ENCODE measurements around the gene SPEF2.

Gene SPEF2

DNA sequence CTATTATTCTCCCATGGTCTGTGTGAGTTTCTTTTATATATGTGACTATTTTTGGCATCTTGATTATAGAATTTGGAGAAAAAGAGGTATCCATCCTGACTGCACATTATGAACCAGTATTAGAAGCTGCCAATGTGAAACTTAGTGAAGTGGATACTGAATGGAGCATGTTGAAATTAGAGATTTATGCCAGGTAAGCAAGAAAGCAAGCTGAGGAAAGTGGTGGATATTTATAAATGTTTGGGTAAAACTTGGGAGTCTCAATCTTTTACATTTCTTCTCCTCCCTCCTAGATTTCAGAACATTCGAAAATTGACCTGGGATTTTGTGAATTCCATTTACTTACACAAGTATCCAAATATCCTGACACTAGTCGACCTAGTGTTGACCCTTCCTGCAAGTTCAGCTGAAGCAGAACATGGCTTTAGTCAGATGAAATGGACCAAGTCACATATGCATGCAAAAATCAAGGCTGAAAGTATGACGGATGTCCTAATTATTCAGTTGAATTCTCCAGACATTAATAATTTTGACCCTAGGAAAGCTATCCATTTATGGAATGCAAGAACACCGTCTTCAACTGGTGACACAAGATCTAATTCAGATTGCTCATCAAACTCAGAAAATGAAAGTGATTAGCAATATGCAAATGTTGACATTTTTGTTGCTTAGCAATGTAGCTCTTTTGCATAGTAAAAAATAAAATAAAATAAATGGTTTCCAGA, 172.2 kb downstream of the SPEF2 start:
- DNase-seq, result no peak

DNA sequence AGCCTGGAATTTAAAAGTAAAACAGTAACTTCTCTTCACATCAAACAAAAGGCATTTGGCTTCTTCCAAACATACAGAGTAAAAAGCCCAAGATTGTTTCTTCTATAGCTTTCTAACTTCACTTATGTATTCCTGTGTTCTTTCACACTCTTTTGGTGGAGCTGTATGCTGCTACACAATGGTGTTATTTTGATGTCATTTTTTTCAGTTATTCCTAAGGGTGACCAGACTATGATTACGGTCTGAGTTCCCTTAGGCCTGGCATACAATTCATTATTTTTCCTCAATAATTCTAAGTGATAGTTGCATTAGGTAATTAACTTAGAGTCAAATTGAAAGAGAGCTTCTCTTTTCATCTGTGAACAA, 172.8 kb downstream of the SPEF2 start:
- DNase-seq, result no peak

DNA sequence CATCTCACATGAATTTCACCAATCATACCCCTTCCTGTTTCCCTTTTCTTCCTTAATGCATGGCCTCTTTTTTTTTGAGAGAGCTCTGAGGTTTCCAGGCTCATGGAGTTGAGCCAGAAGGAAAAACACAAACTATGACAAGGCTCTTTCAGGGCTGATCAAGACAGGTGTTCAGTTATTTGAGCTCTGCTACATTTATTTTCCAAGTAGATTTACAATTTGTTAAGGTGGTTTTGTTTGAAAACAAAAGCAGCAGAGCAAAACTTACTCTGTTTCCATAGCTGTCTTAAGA, 176.6 kb downstream of the SPEF2 start:
- no peak for DNase-seq

DNA sequence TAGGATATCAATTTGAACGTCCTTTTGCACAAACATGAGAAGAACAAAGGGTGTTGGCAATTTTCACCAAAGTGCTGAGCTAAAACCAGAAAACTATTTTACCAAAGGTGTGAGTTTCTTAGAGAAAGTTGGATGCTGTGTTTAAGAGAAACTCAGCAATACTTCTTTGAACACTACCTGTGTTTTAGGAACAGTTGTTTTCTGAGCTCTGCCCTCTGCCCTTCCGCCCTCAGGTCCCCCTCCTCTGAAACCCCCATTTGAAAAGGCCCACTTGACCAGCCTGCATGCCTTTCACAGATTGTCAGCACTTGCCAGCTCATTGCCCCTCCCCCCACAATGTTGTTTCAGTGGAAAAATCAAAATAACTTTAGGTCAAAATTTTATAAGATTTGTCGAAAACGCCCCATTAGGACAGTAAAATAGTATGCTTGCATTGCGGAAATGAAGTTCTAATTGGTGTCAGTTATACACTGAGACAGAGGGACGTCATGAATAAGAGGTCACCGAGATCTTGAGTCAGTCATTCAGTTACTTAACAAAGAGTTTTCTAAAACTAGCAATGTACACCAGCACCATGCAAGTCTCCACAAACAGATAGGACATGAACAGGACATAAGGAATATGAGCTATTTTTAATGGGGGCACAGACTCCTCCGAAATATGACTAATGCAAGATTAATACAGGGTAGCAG, 177.2 kb downstream of the SPEF2 start:
- no peak for DNase-seq

DNA sequence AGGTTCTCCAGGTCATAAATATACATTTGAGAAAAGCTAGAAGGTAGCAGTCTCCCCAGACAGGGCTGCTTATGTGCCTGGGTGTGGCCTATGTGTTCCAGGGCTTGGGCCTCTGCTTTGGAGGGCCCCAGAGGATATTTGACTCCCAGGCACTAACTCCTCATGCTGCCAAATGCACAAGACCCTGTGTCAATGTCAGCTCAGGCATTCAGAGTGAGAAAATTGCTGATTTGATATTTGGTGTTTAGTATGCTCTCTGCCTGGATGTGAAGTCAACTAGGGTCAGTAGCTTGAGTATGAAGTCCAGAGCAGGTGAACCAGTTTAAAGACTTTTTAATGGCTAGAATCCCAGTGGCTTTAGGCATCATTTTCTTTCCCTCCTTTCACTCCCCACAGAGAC, 181.5 kb downstream of the SPEF2 start:
- no peak for DNase-seq

DNA sequence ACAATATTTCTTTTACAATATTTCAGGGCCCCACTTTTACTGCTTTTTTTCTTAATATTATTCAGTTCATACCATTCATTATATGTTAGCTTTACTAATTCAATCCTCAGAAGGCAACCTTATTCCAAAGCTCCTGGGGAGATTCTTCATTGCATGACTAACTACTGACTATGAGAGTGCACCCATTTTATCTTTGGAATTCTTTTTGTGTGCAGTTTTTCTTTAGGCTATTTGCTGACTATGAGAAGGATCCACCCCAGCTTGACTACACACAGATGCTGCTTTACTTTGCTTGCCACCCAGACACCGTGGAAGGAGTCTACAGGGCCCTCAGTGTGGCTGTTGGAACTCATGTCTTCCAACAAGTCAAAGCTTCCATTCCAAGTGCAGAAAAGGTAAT, 182.1 kb downstream of the SPEF2 start:
- no peak for DNase-seq

DNA sequence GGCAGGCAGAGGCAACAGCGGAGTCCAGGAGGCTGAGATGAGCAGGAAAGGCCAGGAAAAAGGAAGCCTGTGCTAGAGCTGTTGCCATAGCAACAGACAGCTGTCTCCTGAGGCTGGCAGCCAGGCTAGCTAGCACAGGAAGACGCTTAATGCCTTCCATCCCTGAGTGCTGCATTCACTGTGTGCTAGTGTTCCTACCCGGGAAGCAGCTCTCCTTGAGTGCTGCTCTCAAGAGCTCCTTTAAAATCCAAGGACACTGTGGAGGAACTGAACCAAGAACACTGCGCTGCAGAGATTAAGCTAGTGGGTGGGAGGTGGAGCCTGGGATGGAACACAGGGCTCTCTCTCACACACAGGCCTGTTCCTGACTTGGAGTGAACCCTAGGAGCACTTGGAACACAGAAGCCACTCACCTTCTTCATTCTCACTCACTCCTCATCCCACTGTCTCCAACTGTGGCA, 185.6 kb downstream of the SPEF2 start:
- peak; percentile 52 for DNase-seq

DNA sequence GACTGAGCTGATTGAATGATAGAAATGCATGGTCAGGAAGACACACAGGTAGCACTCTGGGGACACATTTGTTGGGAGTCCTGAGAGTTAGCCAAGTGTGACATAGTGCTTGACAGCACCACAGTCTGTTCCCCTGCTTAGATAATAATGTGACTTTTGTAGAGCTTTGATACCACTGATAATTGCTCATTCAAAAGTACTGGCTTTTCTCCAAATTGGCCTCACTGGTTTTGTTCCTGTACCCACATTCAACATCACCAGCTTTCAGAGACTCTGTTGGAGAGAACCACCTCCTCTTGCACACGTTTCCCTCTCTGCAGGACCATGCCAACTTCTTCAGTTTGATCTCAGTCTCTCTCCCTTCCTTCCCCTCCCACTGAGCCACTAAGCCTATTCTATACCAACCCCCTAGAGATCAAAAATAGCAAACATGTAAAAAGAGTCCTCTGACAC, 186.6 kb downstream of the SPEF2 start:
- no peak for DNase-seq

DNA sequence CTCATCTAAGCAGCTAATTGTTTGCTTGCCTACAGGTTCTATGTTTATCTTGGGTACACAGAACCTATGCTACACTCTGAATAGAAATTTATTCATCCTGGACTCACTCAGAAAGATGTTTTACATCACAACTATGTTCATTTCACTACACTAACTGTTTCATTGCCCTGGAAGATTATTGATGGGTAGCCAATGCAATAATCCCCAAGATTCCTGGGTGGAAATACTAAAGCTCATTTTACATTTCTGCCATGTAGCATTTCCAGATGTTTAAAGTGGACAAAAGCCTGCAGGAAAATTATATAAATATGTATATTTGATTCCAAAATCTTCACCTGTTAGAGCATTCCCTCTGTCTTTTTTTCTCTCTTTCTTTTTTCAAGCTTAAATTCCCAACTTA, 187.2 kb downstream of the SPEF2 start:
- DNase-seq, result no peak

DNA sequence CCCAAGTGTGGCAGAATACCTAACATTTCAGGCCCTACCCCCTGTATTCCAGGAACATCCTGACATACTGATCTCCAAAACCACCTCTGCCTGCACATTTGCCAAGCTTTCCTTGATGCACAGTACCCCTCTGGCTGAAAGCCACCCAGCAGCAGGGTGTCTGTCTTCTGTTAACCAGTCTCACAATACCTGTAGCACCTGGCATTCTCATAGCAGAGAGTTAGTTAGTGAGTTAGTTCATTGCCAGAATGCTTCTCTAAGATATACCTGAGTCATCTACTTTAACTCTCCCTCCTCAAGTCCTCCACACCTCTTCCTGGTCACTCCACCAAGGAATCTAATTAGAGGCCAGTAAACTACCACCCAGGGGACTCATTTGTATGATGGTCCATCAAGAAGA, 192.9 kb downstream of the SPEF2 start:
- no peak for DNase-seq

DNA sequence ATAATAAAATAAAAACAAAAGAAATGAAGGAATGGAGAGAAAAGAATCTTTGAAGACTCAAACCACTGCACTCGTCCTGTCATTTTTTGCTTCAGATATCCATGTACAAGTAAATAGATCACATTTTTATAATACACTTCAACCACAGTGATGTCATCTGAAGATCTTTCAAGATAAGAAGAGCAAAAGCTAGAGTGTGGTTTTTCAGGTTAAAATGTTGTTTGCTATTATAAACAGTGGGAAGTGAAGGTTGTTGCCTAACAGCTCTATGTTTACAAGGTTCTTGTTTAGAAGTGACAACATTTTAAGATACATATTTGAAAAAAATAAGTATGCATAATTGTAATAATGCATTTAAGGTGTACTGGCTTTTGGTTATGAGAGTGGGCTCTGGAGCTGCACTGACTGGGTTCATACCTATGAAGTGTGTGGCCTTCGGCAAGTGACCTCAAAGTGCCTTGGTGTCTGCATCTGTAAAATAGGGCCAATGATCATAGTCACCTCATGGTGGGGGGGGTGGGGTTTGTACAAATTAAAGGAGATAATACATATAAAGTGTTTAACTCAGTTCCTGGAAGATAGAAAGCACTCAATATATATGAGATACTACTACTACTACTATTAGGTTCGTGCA, 193.6 kb downstream of the SPEF2 start:
- DNase-seq, result no peak

DNA sequence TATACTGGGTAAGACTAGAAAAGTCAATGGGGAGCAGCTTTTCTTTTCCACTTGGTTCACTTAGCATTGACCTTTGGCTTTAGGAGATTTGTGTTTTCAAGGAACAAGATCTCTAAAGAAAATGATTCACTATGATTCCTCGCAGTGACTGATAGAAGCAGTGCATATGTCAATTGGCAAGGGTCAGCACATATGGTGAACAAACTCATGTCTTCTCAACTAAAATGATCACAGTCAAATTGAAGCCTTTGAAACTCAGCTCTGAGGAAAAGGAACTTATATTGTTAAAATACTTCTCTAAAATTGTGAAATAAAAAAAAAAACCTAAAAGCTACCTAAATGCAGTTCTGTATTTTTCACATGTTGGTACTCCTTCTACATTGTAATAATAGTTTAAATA, 195.9 kb downstream of the SPEF2 start:
- no peak for DNase-seq

DNA sequence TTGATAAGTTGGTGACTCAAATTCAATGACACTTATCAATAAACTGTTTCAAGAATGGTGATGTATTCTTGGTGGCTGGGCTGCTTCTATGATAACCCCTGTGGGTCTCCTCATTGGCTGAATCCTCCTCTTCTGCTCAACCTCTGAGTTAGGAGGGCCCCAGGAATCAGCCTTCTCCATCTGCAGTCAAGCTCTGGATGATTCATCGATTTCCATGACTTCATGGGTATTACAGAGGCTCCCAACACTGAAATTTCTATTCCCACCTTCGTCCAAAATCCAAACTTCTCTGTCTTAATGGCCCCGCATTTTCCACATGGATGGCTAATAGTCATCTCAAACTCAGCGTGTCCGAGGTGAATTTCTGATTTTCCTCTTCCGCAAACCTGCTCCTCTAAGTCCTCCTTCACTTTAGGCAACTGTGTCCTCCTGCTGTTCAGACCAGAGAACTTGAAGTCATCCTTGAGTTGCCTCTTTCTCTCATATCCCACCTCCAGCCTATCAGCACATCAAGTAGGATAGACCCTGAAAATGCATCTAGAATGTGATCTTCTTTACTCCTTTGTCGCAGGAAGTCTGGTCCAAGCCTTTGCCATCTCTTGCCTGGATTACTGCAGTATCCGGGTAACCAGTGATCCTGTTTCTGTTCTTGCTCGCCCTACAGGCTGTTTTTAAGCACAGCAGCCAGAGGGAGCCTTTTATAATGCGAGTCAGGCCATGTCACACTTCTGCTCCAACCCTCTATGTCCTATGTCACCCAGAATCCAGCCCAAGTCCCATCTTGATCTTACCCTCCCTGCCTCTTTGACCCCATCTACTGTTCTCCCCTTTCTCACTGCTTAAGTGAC, 197.7 kb downstream of the SPEF2 start:
- DNase-seq, result peak; percentile 27

DNA sequence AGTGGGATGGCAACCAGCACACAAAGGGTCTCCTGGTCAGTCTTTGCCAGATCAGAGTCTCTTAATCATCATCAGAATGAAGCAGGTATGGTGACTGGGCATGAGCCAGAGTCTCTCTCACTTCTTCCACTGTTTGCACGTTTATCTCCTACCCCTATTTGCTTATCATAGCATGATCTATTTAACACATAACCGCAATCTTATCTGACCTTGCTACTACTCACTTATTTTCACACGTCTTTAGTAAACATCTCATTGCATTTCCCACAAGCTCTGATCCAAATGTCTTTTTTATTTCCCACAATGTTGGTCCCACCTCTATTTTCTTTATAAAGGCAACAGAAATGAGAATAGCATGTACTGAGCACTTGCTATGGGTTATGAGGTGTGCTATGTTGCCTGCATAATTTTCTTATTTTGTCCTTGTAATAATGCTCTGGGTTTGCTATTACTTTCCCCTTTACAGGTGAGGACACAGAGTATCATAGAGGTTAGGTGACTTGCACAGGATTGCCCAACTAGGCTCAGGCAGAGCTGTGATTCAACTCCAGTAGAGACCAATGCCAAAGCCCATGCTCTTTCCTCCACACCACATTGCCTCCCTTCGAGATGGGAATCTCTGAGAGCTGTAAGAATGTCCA, 199.3 kb downstream of the SPEF2 start:
- no peak for DNase-seq

DNA sequence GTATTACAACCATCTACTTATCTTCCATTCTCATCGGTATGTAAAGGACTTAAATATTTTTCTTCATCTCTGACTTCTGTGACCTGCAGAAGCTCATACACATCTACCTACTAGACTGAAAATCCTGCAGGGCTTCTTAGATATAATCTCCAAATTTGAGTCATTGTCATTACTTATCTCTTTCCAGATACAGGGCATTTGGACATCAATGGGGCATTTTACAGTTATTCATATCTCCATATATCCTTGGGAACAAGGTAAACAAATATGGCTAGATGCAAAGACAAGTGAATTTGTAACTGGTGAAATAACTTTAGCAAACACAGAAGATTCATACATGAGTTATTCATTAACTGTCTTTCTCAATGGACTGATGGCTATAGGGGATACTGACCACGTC, 201.4 kb downstream of the SPEF2 start:
- DNase-seq, result no peak

DNA sequence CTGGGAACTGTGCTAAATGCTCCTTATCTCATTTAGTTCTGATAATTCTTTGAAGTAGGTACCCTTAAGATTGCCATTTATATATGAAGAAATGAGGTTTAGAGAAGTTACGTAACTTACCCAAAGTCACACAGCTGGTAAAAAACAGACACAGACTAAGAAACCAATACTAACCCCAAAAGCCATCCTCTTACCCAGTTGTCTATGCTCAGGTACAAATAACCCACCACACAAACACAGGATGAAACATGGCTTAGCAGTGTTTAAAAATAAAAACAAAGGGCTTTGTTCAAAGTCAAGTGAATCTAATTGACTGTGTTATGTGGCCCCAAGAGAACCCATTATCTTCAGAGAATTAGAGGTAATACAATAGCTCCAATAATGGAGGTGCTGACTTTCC, 202.0 kb downstream of the SPEF2 start:
- DNase-seq, result no peak

DNA sequence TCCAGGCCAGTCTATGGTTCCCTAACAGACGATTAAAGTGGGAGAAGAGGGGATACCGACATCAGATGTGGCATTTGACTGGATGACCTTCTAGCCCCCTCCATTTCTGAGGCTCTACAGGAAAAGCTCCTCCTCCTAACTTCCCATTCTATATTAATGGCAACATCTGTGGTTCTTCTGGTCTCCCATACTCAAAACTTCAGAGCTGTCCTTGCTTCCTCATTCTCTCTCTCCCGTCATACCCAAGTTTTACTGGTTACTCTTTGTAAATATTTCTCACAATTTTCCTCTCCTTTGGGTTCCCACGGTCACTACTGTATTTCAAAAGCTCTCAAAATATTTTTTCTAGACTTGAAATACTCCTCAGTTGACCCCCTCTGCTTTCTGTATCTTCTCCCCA, 203.1 kb downstream of the SPEF2 start:
- no peak for DNase-seq

DNA sequence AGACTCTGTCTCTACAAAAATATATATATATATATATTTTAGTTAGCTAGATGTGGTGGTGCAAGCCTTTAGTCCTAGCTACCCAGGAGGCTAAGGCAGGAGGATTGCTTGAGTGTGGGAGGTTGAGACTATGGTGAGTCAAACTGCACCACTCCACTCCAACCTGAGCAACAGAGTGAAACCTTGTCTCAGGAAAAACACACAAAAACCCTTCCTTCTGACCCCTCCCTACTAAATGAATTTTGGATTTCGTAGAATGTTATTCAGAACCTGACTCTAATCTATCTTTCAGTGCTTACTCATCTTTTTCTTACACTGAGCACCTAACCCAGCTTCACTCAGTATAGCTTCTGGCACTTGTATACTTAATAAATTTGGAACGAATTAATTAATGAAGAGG, 203.8 kb downstream of the SPEF2 start:
- no peak for DNase-seq

DNA sequence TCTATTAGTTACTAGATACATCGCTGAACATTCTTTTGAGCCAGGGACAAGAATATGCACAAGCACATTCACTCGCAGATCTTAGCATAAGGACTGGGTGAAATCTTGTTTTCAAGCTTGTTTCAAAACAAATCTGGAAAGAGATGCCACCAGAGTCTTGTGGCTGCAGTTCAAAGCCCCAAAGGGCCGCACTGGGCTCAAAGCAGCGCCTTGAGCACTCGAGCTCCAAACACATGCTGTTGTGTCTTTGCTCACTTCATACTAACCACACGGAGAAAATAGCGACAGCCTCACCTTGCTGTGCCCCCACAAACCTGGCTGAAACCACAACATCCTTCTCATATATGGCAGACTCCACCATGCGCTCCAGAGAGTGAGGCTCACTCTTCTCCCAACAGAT, 204.8 kb downstream of the SPEF2 start:
- DNase-seq, result no peak

DNA sequence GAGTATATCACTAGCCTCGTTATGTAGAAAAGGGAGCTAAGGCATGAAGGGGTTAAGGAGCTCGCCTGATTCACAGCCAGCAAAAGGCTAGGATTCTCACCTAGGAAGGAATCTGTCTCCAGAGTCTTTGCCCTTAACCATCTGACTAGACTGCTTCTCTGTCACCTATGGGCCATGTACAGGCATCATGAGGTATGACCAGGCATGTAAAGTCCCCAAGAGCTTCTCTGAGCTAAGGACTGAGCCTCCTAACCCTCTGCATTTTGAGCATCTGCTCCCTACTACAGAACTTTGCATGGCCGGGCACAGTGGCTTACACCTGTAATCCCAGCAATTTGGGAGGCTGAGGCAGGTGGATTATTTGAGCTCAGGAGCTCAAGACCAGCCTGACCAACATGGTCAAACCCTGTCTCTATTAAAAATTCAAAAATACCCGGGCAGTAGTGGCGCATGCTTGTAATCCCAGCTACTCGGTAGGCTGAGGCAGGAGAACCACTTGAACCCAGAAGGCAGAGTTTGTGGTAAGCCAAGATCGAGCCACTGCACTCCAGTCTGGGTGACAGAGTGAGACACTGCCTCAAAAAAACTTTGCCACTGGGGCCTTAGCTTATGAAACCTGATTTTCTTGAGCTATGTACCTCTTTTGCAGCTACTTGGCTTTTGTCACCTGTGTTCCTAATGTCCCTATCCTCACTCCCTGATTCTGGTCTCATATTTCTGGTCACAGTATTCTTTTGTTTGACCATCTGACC, 205.9 kb downstream of the SPEF2 start:
- DNase-seq, result no peak

DNA sequence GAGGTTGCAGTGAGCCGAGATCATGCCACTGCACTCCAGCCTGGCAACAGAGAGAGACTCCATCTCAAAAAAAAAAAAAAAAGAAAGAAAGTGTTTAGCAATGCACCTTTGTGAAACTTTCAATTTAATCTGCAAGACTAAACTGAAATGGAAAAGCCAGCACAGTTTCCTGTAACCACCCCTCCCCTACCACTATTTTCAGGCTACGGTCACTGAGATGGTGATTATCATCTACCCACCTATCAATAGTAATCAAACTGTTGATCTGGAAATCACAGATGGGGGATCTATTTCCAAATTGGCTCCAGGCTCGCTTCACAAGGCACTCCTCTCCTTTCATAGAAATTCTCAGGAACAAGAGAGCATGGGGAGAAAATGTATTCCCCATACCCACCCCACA, 208.4 kb downstream of the SPEF2 start:
- no peak for DNase-seq

DNA sequence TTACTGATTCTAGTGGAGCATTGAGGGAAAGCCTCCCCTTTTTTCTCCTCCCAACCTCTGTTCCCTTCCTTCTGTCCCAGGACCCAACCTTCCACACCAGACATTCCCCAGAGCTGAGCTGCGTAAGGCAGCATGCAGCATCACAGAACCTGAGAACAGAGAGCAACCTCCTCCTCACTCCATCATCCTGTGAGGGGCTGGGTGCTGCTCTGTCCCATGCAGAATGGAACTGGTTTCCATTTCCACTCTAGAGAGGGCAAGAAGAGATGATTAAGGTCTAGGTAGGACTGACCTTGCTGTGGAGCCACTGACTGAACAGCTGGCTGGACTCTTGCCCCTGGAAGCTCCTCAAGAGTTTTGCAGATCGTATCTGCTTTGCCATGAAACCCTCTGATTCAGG, 208.9 kb downstream of the SPEF2 start:
- no peak for DNase-seq

Measured in NCI-H2029 treated with DMSO at 0.1 percent for 48 hours (cell line).